WTC11 (cell line): ENCODE results near the gene C2orf76.

ENCODE experiments used
- ATF3 ChIP-seq: sonication (generic); formaldehyde crosslinking; conservative IDR thresholded peaks from 2 replicates; pipeline ENCODE4 v1.8.1; 2022; ENCODE audit warnings: mild to moderate bottlenecking, missing genetic modification reagents
- E2F4 ChIP-seq: sonication (generic); formaldehyde crosslinking; IDR thresholded peaks from 2 replicates; pipeline ENCODE4 v1.8.1; 2022; ENCODE audit warnings: low read depth, mild to moderate bottlenecking, moderate library complexity, missing genetic modification reagents, borderline replicate concordance
- JUN ChIP-seq: sonication (generic); formaldehyde crosslinking; IDR thresholded peaks from 2 replicates; pipeline ENCODE4 v1.8.0; 2023; ENCODE audit warnings: mild to moderate bottlenecking, missing genetic modification reagents
- NFYB ChIP-seq: sonication (generic); formaldehyde crosslinking; conservative IDR thresholded peaks from 2 replicates; pipeline ENCODE4 v1.8.0; 2022; ENCODE audit warnings: low read depth, missing genetic modification reagents
- NR1H2 ChIP-seq: sonication (generic); formaldehyde crosslinking; IDR thresholded peaks from 2 replicates; pipeline ENCODE4 v1.9.0; 2021; ENCODE audit warnings: mild to moderate bottlenecking, moderate library complexity, missing genetic modification reagents
- SP1 ChIP-seq: sonication (generic); formaldehyde crosslinking; conservative IDR thresholded peaks from 2 replicates; pipeline ENCODE4 v1.8.1; 2022; ENCODE audit warnings: missing genetic modification reagents
- TCF7 ChIP-seq: sonication (generic); formaldehyde crosslinking; IDR thresholded peaks from 2 replicates; pipeline ENCODE4 v1.8.0; 2022; ENCODE audit warnings: mild to moderate bottlenecking, low read depth, missing genetic modification reagents, moderate library complexity
- ZNF263 ChIP-seq: sonication (generic); formaldehyde crosslinking; IDR thresholded peaks from 2 replicates; pipeline ENCODE4 v1.8.1; 2022; ENCODE audit warnings: low read depth, mild to moderate bottlenecking, moderate library complexity, missing genetic modification reagents
- TF ChIP-seq, protein P1 (sequence below): fragments of 200-600 bp; IDR thresholded peaks from 2 replicates; pipeline ENCODE4 v1.8.0; 2022; ENCODE audit warnings: antibody characterized with exemption
- TF ChIP-seq, protein P2 (sequence below): sonication (generic); formaldehyde crosslinking; IDR thresholded peaks from 2 replicates; pipeline ENCODE4 v1.8.0; 2022; ENCODE audit warnings: missing genetic modification reagents
- TF ChIP-seq, protein P3 (sequence below): sonication (generic); formaldehyde crosslinking; IDR thresholded peaks from 2 replicates; pipeline ENCODE4 v1.8.1; 2023; ENCODE audit warnings: mild to moderate bottlenecking, missing genetic modification reagents, moderate library complexity

DNA sequence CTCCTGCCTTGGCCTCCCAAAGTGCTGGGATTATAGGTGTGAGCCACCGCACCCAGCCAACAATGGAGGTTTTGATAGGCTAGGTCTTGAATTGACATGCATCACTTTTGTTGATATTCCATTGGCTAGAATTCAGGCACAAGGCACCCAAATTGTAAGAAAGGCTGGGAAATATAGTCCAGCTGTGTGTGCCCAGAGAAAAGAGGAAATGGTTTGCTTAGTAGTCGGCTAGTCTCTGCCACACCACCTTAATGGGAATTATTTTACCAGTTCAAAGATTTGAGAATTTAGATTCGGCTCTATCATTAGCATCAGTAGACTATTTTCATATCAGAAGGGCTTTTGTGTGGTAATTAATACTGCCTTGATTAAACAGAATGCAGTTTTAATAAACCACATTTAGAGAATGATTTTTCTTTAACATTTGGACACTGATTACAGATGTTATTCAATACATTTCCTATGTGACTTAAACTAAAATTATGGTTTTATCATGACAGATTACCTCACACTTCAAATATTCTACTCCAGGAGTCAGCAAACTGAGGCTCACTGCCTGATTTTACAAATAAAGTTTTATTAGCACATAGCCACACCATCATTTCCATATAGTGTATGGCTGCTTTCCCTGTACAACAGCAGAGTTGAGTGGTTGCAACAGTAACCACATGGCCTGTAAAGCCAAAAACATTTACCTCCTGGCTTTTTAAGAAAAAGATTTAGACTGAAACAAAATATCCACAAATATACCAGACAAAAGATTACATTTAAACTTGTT lies 27.5 kb upstream of the C2orf76 start:
- TF ChIP-seq, protein P1, sequence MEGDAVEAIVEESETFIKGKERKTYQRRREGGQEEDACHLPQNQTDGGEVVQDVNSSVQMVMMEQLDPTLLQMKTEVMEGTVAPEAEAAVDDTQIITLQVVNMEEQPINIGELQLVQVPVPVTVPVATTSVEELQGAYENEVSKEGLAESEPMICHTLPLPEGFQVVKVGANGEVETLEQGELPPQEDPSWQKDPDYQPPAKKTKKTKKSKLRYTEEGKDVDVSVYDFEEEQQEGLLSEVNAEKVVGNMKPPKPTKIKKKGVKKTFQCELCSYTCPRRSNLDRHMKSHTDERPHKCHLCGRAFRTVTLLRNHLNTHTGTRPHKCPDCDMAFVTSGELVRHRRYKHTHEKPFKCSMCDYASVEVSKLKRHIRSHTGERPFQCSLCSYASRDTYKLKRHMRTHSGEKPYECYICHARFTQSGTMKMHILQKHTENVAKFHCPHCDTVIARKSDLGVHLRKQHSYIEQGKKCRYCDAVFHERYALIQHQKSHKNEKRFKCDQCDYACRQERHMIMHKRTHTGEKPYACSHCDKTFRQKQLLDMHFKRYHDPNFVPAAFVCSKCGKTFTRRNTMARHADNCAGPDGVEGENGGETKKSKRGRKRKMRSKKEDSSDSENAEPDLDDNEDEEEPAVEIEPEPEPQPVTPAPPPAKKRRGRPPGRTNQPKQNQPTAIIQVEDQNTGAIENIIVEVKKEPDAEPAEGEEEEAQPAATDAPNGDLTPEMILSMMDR, result no peak
- TF ChIP-seq NR1H2 (CRISPR knock-in tag) (no peak), SP1 (CRISPR knock-in tag) (no peak), ZNF263 (CRISPR knock-in tag) (no peak), TCF7 (CRISPR knock-in tag) (no peak), JUN (CRISPR knock-in tag) (no peak), E2F4 (CRISPR knock-in tag) (no peak), NFYB (CRISPR knock-in tag) (no peak), ATF3 (CRISPR knock-in tag) (no peak)
- TF ChIP-seq, protein P2, sequence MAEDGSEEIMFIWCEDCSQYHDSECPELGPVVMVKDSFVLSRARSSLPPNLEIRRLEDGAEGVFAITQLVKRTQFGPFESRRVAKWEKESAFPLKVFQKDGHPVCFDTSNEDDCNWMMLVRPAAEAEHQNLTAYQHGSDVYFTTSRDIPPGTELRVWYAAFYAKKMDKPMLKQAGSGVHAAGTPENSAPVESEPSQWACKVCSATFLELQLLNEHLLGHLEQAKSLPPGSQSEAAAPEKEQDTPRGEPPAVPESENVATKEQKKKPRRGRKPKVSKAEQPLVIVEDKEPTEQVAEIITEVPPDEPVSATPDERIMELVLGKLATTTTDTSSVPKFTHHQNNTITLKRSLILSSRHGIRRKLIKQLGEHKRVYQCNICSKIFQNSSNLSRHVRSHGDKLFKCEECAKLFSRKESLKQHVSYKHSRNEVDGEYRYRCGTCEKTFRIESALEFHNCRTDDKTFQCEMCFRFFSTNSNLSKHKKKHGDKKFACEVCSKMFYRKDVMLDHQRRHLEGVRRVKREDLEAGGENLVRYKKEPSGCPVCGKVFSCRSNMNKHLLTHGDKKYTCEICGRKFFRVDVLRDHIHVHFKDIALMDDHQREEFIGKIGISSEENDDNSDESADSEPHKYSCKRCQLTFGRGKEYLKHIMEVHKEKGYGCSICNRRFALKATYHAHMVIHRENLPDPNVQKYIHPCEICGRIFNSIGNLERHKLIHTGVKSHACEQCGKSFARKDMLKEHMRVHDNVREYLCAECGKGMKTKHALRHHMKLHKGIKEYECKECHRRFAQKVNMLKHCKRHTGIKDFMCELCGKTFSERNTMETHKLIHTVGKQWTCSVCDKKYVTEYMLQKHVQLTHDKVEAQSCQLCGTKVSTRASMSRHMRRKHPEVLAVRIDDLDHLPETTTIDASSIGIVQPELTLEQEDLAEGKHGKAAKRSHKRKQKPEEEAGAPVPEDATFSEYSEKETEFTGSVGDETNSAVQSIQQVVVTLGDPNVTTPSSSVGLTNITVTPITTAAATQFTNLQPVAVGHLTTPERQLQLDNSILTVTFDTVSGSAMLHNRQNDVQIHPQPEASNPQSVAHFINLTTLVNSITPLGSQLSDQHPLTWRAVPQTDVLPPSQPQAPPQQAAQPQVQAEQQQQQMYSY (CRISPR knock-in tag), result no peak
- TF ChIP-seq, protein P3, sequence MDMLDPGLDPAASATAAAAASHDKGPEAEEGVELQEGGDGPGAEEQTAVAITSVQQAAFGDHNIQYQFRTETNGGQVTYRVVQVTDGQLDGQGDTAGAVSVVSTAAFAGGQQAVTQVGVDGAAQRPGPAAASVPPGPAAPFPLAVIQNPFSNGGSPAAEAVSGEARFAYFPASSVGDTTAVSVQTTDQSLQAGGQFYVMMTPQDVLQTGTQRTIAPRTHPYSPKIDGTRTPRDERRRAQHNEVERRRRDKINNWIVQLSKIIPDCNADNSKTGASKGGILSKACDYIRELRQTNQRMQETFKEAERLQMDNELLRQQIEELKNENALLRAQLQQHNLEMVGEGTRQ (CRISPR knock-in tag), result no peak
